Lung (tissue), 12 donors: ENCODE results near the gene CFAP100. TPM values are rescaled to one million over a fixed set of nuclear protein-coding genes. Genes with fewer than 3 reads are reported as not detected.

Source experiments
- ATAC-seq: fragments of 200-7000 bp; cut with Tn5 transposase; one replicate; pipeline ENCODE4 v1.9.1; 2020; ENCODE audit warnings: moderate number of reproducible peaks; ENCODE audit not compliant: insufficient read depth, low FRiP score
- DNase-seq, 3 donors: peaks; one replicate each; pipeline ENCODE4 v3.0.0-alpha.2; 2013 to 2017
- H3K27ac ChIP-seq, 2 donors: one replicate each; pipeline ENCODE4 v1.5.1; 2013; ENCODE audit warnings: mild to moderate bottlenecking in 2 of 2, moderate library complexity in 2 of 2, control low read depth in 1 of 2, inconsistent platforms in 1 of 2, low read depth in 1 of 2, low read length in 1 of 2
- H3K27me3 ChIP-seq, 3 donors: one replicate each; pipeline ENCODE4 v1.5.1; 2013; ENCODE audit warnings: low read length in 2 of 3; ENCODE audit not compliant: control insufficient read depth in 3 of 3, insufficient read depth in 3 of 3
- H3K36me3 ChIP-seq, 4 donors: one replicate each; pipeline ENCODE4 v1.5.1; 2013; ENCODE audit warnings: low read length in 4 of 4, mild to moderate bottlenecking in 1 of 4, moderate library complexity in 1 of 4; ENCODE audit not compliant: control insufficient read depth in 4 of 4, insufficient read depth in 4 of 4
- H3K4me1 ChIP-seq, 5 donors: one replicate each; pipeline ENCODE4 v1.5.1; 2013; ENCODE audit warnings: low read length in 5 of 5, mild to moderate bottlenecking in 2 of 5, moderate library complexity in 1 of 5; ENCODE audit not compliant: control insufficient read depth in 5 of 5, insufficient read depth in 5 of 5
- H3K4me3 ChIP-seq: one replicate; pipeline ENCODE4 v1.5.1; 2013; ENCODE audit warnings: mild to moderate bottlenecking, control low read depth, moderate library complexity
- H3K9ac ChIP-seq, 2 donors: one replicate each; pipeline ENCODE4 v1.5.1; 2013; ENCODE audit warnings: low read length in 2 of 2, control low read depth in 1 of 2; ENCODE audit not compliant: insufficient read depth in 1 of 2
- H3K9me3 ChIP-seq, 4 donors: one replicate each; pipeline ENCODE4 v1.5.1; 2013; ENCODE audit warnings: low read length in 3 of 4, mild to moderate bottlenecking in 1 of 4, moderate library complexity in 1 of 4; ENCODE audit not compliant: control insufficient read depth in 4 of 4, insufficient read depth in 3 of 4
- WGBS, 2 donors: extraction: QIAGEN DNeasy Blood & Tissue Kit; methylation state at CpG; one replicate each; pipeline ENCODE4 v1.1.7; 2013; 5-methylcytosine and 5-hydroxymethylcytosine counted together
- polyA plus RNA-seq, 2 donors: library from polyadenylated mRNA; stranded (reverse); fragments of 200-250 nt; gene quantifications; one replicate each; pipeline ENCODE4 v1.2.1, GENCODE V29; 2013
- total RNA-seq, 2 donors: library from RNA; depleted of rRNA in 1 of 2; stranded (reverse); fragments of >200 nt in 1 of 2; gene quantifications; one replicate each; pipeline ENCODE4 v1.2.1, GENCODE V29; 2014 to 2021
- TF ChIP-seq, protein P1 (sequence below): IDR thresholded peaks from 2 replicates; pipeline ENCODE4 v1.5.1; 2012; ENCODE audit warnings: mild to moderate bottlenecking; ENCODE audit errors: control extremely low read depth, extremely low read depth
- donor health status: control.
- donor health status: control.
- donor health status: Bipolar disorder and iron deficiency.
- donor health status: healthy.
- donor health status: DM: yes; HTN: yes; CAD: no.

CFAP100 gene
- total and polyA plus RNA-seq, 4 donors = 7.7 to 31.9 (median 11.5) TPM

DNA sequence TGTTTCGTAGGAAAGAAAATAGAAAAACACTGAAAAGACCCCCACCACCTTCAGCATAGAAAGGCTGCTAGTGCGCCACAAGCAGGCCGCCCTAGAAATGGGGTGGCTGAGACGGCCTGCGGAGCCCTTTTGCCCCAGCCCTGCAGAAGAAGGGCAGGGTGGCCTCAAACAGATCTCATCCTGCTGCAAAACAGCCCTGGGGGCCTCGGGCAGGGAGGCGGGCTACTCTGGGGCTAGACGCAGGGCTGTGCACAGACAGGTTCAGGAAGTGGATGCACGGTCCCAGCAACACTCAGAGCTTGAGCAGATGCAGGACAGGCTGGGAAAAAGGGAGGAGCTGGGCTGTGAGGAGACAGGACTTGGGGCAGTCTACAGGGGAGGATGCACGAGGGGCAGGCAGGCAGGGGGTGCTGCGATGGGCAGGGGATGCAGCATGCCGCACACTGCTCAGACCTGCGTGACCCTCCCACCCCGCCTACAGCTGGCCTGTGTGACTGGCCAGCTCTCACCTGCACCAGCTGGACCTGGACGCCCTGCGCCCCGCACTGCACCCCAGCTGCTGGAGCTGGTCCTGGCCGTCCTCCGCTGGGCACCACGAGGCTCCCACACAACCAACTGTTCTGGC, 46.7 kb downstream of the CFAP100 start:
- no peak overlapping the region for H3K4me3 ChIP-seq
- TF ChIP-seq, protein P1, sequence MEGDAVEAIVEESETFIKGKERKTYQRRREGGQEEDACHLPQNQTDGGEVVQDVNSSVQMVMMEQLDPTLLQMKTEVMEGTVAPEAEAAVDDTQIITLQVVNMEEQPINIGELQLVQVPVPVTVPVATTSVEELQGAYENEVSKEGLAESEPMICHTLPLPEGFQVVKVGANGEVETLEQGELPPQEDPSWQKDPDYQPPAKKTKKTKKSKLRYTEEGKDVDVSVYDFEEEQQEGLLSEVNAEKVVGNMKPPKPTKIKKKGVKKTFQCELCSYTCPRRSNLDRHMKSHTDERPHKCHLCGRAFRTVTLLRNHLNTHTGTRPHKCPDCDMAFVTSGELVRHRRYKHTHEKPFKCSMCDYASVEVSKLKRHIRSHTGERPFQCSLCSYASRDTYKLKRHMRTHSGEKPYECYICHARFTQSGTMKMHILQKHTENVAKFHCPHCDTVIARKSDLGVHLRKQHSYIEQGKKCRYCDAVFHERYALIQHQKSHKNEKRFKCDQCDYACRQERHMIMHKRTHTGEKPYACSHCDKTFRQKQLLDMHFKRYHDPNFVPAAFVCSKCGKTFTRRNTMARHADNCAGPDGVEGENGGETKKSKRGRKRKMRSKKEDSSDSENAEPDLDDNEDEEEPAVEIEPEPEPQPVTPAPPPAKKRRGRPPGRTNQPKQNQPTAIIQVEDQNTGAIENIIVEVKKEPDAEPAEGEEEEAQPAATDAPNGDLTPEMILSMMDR = no peak
- WGBS, 2 donors = 94 to 96% methylated on average over 20 of the region's 20 CpGs
- H3K36me3 ChIP-seq = peaks cover 4 to 39% (median 8%) of the 10 kb centered on the region in 4 donors
- no peak for ATAC-seq
- DNase-seq = no peak
- H3K9me3 ChIP-seq = no peaks in the 10 kb centered on the region
- H3K4me1 ChIP-seq = peaks cover 0 to 12% (median 4%) of the 10 kb centered on the region in 5 donors
- H3K27ac ChIP-seq = no peak overlapping the region
- no peak overlapping the region for H3K9ac ChIP-seq
- H3K27me3 ChIP-seq = no peaks in the 10 kb centered on the region

DNA sequence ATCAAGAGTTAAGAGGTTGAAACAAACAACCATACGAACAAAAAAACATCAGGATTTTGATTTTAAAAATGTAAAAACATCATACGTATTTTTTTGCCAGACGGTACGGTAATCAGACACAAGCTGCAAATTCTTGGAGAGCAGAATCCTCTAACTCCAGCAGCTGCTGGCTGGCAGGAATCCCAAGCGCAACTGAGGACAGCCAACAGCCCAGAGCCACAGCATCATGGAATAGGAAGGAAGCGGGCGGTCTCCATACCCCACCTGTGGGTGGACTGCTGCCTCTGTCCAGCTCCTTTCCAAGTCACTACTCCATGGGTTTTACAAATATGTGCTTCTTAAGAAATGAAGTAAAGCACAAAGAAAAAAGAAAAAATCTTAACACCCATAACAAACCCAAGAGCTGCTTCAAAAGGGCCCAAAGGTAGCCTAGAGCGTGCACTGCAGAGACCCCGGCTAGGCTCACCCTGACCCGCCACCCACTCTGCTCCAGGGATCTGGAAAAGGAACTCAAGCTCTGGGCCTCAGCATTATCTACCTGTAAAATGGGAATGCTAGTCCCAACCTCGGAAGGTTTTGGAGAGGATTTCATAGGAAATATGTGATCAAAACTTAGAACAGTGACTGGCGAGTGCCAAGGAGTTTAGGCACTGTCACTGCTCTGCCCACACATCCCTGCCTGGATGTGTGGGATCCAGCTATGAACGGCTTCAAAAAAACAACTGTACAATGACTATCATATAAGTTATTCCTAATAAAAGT, 47.6 kb downstream of the CFAP100 start:
- Histone ChIP-seq H3K27ac (no peak overlapping the region), H3K4me1 (peaks cover 0 to 20% (median 4%) of the 10 kb centered on the region in 5 donors), H3K36me3 (peaks cover 4 to 35% (median 7%) of the 10 kb centered on the region in 4 donors), H3K9me3 (no peaks in the 10 kb centered on the region), H3K9ac (no peak overlapping the region), H3K4me3 (no peak overlapping the region), H3K27me3 (no peaks in the 10 kb centered on the region)
- DNase-seq (peak; percentile 88 to 93 (median 90)), ATAC-seq (no peak)
- TF ChIP-seq, protein P1 = no peak
- WGBS, 2 donors = 90 to 92% methylated on average over 13 of the region's 13 CpGs

DNA sequence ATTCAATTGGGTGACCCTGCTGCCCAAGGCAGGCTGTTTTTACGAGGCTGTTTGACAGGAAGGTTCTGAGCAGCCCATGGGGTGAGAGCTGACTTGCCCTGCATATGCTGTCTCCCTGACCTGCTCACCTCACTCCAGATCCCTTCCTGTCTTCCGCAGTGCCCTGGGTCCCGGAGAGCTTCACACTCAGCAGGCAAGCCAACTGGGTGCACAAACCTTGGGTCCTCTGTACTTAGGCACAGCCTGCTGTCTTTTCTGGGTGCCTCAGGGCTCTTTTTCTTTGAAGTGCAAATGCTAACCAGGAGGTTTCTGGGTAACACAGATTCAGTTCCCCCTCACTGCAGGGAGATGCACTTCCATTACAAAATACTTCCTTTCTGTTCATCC, 48.1 kb downstream of the CFAP100 start:
- no peaks in the 10 kb centered on the region for H3K9me3 ChIP-seq
- H3K27me3 ChIP-seq = no peaks in the 10 kb centered on the region
- peaks cover 2 to 32% (median 6%) of the 10 kb centered on the region in 4 donors for H3K36me3 ChIP-seq
- no peak overlapping the region for H3K27ac ChIP-seq
- TF ChIP-seq, protein P1 = no peak
- no peak for ATAC-seq
- DNase-seq = no peak
- H3K4me3 ChIP-seq = no peak overlapping the region
- WGBS, 2 donors = 96 to 97% methylated on average over 3 of the region's 3 CpGs
- no peak overlapping the region for H3K9ac ChIP-seq
- peaks cover 0 to 24% (median 4%) of the 10 kb centered on the region in 5 donors for H3K4me1 ChIP-seq
